ENCODE measurements around the gene COL27A1. TPM values are rescaled to one million over a fixed set of nuclear protein-coding genes. Genes with fewer than 3 reads are reported as not detected.

The COL27A1 gene
- 13.6 TPM for total RNA-seq

DNA sequence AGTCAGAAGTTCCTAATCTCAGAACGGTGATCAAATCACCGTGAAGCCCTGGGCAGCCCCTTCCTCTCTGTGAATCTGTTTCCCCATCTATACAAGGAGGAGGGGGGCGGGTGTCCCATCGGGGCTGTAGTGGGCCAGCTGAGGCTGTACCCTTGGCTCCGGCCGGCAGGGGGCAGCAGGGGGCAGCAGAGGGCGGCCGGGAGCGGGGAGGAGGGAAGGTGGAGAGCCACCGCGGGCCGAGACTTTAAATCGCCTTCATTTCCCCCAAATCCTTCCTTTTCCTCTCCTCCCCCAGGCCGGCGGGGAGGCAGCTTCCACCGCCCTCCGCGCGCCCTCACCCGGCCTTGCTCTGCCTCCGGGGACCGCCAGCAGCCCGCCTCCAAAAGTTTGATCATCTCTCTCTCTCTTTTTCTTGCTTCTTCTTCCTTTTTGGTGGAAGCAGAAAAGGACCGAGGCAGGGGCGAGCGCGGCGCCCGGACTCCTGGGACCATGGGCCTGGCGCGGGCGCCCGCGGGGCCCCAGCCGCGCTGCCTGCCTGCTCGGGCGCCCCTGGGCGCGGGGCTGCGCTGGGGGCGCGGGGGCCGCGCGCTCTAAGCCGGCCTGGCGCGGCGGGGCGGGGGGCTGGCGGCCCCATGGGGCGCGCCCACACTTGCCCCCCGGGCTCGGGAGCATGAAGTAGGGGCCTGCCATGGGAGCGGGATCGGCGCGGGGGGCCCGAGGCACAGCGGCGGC lies at the start of gene COL27A1:
Gene COL27A1 (plus strand): TSS at position 275 of the 732 bp plus-strand sequence. CDS start 414 bp downstream, at position 689.
- ATAC-seq, result peak; percentile 79

DNA sequence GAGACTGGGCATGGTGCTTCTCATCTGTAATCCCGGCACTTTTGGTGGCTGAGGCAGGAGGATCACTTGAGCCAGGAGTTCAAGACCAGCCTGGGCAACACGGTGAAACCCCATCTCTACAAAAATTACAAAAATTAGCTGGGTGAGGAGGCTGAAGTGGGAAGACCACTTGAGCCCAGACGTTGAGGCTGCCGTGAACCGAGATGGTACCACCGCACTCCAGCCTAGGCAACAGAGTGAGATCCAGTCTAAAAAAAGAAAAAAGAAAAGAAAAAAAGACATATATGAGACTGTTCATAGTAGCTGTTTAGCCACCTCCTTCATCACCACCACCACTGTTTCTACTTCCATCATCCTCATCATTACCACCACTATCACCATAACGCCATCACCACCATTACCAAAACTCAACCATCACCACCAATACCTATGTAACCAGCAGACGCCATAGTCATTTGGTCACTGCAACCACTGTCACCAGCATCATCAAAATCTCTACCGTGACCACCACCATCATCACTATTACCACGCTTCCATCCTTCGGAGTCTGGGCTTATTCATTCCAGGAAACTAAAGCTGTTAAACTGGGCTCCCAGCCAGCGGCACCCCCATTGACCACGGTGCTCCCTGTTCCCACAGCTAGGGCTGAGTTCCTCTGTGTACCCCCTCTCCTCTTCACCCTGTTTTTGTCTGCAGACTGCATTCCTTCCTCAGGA lies 47.9 kb upstream of the COL27A1 start:
- ATAC-seq, result no peak

DNA sequence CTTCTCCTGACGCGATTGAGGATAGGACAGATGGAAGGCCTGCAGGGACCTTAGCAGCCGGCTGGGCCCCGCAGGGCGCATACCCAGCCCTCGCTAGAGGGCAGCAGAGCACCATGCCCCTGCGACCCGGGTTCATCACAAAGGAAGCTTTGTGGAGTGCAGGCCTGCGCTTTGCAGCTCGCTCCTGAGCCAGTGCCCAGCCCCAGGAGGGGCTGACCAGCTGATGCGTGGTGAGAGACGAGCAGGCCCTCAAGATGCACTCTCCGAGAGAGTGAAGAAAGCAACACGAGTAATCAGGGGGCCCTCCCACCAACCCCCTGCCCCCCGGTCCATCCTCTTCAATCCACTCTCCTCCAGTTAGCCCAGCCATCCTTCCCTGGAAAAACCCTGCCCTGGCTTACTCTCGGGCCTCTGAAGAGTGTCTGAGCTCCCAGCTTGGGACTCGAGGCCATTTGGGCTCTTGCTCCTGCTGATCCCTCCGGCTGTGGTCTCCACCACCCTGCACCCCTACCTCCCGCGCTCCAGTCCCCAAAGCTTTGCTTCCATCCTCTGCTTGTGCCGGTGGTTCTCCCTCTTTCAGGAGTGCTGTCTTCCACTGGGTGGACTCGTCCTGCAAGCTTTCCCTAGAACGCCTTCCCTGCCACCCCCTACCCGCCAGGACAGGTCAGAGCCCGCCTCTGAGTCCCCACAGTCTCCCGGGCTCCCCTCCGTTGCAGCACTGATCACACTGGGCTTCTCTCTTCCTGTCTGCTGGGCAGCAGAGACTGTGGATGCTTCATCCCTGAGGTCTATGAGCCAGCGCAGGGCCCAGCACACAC lies 47.1 kb upstream of the COL27A1 start:
- peak; percentile 98 for ATAC-seq

DNA sequence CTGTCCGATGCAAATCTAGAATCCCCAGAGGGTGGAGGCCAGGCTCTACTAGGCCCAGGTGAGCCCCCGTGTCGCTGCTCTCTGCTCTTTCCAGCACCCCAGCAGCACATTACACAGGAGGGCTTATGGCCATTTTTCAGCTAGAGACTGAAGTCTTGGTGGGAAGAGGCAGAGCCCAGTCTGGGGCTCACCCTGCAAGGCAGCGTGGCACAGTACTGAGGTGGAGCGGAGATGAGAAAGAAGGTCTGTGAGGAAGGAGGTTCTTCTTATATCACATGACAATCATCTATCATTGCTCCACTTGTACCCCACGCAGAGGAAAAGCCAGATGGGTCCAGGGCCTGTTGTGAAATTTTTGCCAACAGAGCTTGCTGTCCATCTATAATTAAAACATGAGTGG lies 46.2 kb upstream of the COL27A1 start:
- ATAC-seq, result no peak

DNA sequence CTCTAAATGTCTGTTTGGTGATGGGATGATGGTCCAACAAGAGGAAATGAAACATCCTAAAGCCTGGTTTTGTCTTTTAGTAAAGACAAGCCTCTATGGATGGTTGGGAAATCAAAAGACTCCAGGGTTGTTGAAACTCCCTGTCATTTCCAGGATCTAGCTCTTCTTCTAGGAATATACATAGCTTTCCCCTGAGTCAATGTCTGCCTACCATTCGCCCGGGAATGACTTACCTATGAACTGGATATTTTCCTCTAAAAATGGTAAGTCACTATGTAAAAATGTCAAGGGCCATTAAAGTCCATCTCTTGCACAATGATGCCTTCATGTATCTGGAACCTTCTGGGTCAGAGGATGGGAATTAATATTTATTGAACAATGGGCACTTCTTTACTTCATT lies 45.2 kb upstream of the COL27A1 start:
- no peak for ATAC-seq

DNA sequence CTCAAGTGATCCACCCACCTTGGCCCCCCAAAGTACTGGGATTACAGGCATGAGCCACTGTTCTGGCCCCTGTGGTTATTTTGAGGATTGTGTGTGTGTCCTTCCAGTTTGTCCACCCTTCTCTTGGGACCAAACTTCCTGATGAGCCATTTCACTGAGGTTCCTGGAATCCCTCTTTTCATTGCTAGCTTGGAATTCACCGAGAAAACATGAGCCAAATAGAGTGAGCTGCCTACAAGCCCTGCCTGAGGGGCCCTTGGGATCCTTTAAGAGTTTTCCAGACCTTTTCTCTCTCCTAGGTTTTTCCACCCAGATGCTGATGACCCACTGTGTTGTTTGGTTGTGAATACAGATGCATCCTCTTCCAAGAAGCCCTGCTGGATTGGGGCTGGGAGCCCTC lies 43.0 kb upstream of the COL27A1 start:
- ATAC-seq, result no peak

DNA sequence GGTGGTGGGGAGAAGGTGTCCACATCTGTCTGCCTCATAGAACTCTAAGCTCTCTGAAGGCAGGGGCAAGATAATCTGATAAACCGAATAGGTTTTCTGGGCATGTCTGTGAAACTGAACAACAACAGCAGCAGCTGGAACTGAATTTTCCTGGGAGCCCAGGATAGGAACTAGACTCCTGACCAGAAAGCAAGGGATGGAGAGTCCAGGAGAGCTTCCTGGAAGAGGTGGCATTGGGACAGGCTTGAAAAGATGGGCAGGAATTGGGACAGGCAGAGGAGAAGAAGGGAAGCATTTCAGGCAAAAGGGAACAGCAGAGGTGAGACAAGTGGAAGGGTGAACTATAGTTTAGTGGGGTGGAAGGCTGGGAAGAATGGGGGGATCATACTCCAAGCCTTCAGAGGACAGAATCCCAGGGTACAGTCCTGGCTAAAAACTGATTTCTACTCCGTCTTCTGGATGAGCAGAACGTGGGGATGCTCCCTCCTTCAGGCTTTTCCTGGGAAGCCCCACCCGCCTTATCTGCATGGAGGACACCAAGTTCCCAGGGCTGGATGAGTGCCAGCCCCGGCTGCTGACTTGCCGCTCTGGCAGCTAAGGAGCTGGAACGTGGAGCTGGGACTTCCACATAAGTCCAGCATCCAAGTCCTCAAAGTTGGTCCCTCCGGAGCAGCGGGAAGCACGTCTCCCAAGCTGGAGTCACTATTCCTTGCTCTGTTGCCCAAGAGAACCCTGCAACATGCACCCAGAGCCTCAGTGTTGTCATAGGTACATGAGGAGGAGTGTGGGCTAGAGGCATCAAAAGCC lies 42.4 kb upstream of the COL27A1 start:
- no peak for ATAC-seq

DNA sequence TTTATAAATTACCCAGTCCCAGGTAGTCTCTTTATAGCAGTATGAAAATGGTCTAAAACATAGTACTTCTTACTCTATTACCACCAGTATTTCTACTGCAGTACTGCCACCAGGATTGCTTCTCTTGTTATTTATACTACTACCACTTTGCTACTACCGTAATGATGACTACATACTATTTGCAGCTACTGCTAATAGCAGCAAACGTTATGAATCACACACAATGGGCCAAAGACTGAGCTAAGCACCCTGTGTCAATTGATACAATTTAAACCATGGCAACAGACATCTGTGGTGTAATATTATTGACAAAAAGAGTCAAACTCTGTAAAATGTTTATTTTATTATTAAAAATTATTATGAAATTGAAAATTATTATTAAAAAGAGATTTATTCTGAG lies 41.0 kb upstream of the COL27A1 start:
- no peak for ATAC-seq

DNA sequence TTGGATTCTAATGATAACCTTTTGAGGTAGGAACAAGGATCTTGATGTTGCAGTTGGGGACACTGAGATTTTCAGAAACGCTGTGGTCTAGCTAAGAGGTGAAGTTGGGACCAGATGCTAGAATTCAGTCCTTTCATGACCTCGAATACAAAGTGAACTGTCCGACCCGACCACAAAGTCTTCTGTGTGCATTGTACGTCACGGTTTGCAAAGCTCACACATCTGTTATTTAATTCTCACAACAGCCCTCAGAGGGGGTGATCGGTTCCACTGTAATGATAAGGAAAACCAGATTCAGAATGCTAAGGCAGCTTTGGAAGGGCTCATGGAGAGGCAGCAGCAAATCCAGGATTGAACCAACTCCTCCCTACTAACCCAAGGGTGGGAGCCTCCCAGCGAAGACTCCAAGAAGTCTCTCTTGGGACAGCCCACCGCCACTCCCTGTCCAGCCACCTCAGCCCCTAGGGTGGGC lies 39.6 kb upstream of the COL27A1 start:
- no peak for ATAC-seq

DNA sequence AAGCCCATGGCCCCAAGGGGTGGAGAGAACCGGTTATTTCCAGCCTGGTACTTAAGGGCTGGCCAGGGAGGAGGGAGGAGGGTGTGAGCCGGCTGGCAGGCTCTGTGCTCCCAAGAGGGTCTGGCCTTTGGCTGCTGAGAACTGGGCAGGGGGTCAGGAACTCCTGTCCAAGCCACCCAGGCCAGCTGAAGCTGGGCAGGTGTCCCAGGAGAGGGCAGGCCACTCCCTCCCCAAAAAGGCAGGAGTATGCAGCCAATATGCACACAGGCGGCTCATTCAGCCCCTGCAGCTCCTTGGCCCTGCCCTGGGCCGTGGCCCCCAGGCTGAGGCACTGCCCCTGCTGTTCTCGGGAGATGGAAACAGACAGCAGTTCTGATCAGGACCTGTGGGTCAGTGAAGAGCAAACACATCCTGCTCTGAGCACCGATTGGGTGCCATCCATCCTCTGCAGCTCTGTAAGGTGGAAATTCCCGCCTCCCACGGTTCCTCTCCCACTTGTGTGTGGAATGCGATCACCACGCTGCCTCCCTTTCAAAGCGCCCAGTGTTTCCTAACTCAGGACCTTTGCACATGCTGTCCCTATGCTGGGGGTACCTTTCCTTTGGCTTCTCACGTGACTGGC lies 39.1 kb upstream of the COL27A1 start:
- no peak for ATAC-seq

DNA sequence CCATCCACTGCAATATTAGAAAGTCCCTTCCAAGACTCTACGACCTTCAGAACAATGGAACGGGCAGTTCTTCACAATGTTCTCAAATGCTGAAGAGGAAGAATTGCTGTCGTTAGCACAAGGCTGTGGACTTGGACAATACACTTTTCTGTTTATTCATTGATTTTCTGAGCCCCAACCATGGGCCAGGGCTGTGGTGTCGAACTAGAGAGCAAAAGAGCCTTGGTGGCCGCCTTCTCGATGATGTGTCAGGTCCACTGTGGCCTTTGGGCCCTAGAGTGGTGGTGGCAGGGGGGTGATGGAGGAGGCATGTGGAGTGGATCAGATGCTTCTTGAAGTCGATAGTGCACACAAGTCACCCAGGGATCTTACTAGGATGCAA lies 37.7 kb upstream of the COL27A1 start:
- no peak for ATAC-seq

DNA sequence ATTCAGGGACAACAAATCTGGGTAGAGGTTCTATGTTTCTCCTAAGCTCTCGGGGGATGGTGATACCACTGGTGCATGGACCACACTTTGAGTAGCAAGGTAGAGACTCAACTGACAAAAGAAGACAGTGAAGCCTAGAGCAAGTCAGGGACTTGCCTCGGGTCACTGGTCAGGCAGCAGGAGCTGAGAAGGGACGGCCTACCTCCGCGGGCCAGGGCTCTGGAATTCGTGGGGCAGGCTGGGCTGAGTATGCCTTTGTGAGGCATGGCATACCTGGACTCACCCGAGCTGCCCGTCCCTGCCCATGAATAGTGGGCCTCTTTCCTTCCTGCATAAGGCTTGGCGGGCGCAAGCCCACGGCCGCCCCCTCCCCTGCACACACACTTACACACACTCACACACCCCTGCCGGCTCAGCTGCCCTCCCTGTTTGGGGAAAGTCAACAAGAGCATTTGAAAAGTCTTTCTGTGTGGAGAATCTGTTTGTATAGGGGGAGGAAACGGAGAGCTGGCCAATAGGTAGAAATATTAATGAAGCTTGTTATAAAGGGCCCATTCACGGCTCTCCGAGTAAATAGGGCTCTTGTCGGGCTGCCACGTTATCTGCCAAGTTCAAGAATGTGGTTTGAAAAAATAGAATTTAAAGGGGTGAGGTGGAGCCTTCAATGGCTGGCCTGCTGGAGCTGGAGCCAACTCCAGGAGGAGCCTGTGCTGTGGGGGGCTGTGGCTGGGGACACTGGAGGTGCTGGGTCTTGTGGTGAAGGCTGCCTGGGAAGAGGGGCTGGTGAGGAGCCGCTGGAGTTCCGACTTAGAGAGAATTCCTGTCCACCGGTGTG lies 37.1 kb upstream of the COL27A1 start:
- ATAC-seq, result no peak

DNA sequence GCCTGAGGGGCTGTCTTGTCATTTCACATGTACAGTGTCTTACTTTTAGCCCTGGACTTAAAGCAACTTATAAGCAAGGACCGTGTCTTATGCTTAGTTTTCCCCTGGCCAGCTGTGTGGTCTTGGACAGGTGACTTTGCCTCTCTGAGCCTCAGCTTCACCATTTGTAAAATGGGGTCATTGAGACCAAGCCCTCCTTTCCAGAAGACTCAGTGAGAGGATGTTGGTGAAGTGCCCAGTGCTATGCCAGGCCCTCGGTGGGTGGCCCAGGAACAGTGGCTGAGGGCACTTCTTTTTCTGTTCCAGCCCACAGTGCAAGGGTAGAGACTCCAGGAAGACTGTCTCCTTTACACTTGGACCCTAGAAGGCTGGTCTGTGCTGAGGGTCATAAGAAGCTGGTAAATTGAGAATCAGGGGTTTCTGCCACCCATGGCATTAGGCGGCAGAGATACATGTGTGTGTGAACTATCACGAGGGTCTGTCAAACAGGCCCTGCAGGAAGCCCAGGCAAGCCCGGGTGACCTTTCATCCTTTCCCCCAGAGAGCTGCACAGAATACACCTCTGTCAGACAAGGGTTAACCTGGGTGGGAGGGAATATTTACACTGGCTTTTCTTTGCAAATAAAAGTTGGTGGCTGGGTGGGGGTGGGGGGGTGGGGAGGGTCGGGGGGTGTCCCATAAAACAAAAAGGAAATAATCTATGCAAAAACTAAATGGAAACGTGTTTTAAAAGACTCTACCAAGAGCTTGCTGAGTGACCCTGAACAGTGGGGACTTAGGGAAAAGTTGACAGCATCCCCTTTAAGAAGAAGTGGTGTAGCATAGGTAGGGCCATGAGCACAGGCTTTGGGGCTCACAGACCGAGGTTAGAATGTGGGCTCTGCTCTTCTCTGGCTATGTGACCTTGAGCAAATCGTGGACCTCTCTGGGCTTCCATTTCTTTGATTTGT lies 35.8 kb upstream of the COL27A1 start:
- ATAC-seq, result no peak

DNA sequence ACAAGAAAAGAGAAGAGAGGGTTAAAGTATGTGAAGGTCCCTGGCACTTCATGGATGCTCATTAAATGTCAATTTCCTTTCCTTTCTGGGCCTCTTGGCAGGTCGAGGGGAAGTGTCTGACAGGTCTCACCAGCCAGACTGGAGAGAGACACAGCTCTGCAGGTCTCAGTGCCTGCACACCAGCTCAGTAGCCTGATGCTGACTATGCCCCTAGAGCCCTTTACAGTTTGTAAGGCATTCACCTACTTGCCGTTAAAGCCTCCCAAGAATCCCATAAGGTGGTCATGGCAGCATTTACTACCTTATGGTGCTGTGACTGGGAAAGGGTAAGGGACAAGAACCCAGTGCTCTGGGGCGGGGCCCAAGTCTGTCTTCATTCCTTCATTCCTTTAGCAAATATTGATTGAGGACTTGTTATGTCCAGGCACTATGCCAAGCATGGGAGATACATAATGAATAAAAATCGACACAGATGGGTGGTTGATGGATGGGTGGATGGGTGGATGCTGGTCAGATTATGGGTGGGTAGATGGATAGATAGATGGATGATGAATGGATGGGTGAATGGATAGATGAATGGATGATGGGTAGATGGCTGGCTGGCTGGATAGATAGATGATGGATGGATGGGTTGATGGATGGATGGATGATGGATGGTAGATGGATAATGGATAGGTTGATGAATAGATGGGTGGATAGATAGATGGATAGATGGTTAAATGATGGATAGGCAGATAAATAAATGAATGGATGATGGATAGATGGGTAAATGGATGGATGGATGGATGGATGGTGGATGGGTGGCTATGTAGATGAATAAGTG lies 34.9 kb upstream of the COL27A1 start:
- no peak for ATAC-seq

DNA sequence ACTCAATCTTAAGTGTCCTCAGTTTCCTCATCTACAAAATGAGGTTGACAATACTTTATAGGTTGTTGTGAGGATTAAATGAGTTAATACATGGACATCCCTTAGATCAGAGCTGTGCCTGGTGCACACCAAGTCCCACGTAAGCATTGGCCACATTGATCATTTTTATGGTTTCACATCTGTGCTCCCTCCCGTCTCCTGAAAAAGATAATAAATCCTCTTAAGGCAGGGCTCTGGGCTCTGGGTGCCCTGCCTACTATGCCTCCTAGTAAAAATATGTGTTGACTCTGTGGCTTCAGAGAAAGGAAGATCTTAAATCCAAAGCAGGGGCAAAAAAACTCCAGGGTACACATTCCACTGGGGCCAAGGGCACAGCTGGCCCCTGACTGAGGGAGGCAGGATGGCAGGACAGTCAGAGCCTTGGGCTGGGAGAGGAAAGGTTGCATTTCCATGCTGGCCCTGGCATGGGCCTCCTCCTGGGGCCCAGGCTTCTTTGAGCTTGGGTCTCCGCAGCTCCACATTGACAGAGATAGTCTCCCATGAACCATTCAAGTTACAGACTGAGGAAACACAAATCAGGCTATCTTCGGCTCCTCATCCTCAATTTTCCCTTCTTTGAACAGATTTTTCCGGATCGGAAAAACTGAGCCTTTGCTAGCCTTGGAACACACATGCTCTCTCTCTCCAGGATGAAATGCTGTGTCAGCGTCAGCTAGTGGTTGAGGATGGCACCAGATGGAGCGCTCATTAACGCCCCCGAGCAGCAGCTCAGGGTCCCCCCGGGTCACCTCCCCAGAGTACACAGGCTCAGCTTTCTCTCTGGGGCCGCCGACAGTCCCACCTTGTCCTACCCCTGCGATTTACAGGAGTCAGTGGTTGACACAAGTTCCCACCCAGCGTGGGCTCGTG lies 33.9 kb upstream of the COL27A1 start:
- no peak for ATAC-seq

DNA sequence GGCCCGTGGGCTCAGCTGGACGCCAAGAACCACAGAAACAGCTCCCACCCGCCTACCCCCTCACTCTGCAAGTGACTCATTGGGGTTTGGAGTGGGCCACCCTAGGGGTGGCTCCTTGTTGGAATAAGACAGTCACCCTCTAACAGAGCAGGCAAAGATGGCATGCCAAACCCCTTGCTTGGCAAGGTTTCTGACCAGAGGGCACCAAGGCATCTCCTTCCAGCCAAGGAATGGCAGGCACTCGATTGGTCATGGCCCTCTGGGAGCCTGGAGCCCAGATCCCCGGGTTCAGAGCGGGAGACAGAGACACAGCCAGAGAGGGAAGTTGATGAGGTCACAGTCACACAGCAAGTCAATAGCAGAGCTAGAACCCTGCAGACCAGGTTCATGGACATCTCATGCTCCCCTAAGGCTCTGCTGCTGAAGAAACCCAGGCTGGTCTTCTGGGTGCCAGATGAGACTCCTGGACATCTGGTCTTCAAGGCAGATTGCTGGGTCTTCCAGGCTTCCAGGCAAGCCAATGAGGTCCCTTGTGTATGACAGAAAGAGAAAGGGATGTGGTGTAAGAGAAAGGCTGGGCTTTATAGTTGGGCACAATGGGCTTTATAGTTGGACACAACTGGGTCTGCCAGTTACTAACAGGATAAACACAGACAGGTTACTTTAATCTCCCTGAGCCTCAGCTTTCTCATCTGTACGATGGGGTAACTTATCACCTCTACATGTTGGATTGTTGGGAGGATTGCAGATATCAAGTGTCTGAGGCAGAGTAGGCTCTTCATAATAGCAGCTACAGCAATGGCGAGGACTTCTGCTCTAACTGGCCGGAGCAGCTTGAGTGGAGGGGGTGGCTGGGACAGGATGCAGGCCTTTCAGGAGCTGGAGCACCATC lies 33.0 kb upstream of the COL27A1 start:
- no peak for ATAC-seq

Data from esophagus mucosa (tissue), 1 donor.